Naive thymus-derived CD4-positive, alpha-beta T cell (primary cell): ENCODE data around the gene GNRH2. TPM values are rescaled to one million over a fixed set of nuclear protein-coding genes. Genes with fewer than 3 reads are reported as not detected.

Experiments used
- polyA plus RNA-seq, 2 donors: library from polyadenylated mRNA; unstranded; fragments of 300-500 nt; fragmentation: Illumina TruSeq; gene quantifications; one replicate each; pipeline ENCODE4 v1.2.3, GENCODE V29; 2021
- total RNA-seq, 6 experiments: library from RNA in 5 of 6; stranded (reverse) in 5 of 6; gene quantifications; 1 replicate in 5 of 6; 2 replicates in 1 of 6; pipeline ENCODE4 v1.2.3 and lab custom pipeline; 2021 to 2026

GNRH2 gene
- total and polyA plus RNA-seq, 7 experiments from 2014 or later: 0.88 to 2.9 (median 1.4) TPM; not detected in 2

Other genes with a start within 250 kb of the GNRH2 start
- gene CPXM1, start 243.0 kb upstream of the GNRH2 start, total RNA-seq: 1 to 10 TPM in 2 of 5 experiments, under 1 TPM in 3; 0.19 to 1.8 (median 0.32) TPM
- gene CPXM1, start 243.0 kb upstream of the GNRH2 start, polyA plus RNA-seq: under 1 TPM in 1 of 2 donors, not detected in 1; 0.12 TPM
- not detected for gene C20orf141, start 228.6 kb upstream of the GNRH2 start, total RNA-seq
- not detected for gene C20orf141, start 228.6 kb upstream of the GNRH2 start, polyA plus RNA-seq
- not detected for gene TMEM239, start 227.3 kb upstream of the GNRH2 start, total RNA-seq
- not detected for gene TMEM239, start 227.3 kb upstream of the GNRH2 start, polyA plus RNA-seq
- gene PCED1A, start 203.0 kb upstream of the GNRH2 start, total RNA-seq: 100 to 1,000 TPM in 1 of 5 experiments, 10 to 100 TPM in 4; 27.8 to 105 (median 72.5) TPM
- gene PCED1A, start 203.0 kb upstream of the GNRH2 start, polyA plus RNA-seq: 10 to 100 TPM; 23.6 to 27.3 TPM
- gene VPS16, start 202.9 kb upstream of the GNRH2 start, total RNA-seq: 10 to 100 TPM; 45.5 to 62.4 (median 56.1) TPM
- 10 to 100 TPM; 25.0 to 43.3 TPM for gene VPS16, start 202.9 kb upstream of the GNRH2 start, polyA plus RNA-seq
- gene PTPRA, start 170.1 kb upstream of the GNRH2 start, total RNA-seq: 10 to 100 TPM; 68.0 to 86.6 (median 81.2) TPM
- 10 to 100 TPM; 27.5 to 41.7 TPM for gene PTPRA, start 170.1 kb upstream of the GNRH2 start, polyA plus RNA-seq
- 10 to 100 TPM; 22.2 to 41.6 (median 29.5) TPM for gene MRPS26, start 2.4 kb downstream of the GNRH2 start, total RNA-seq
- gene MRPS26, start 2.4 kb downstream of the GNRH2 start, polyA plus RNA-seq: 10 to 100 TPM; 71.6 to 94.2 TPM
- gene OXT, start 28.0 kb downstream of the GNRH2 start, total RNA-seq: 1 to 10 TPM in 2 of 5 experiments, not detected in 3; 1.8 to 2.3 TPM
- gene OXT, start 28.0 kb downstream of the GNRH2 start, polyA plus RNA-seq: 1 to 10 TPM; 1.2 to 1.4 TPM
- under 1 TPM in 1 of 5 experiments, not detected in 4; 0.89 TPM for gene AVP, start 41.1 kb downstream of the GNRH2 start, total RNA-seq
- gene AVP, start 41.1 kb downstream of the GNRH2 start, polyA plus RNA-seq: not detected
- gene FASTKD5, start 116.2 kb downstream of the GNRH2 start, total RNA-seq: 10 to 100 TPM; 24.5 to 41.9 (median 30.6) TPM
- 10 to 100 TPM; 21.2 to 26.3 TPM for gene FASTKD5, start 116.2 kb downstream of the GNRH2 start, polyA plus RNA-seq
- 10 to 100 TPM in 2 of 5 experiments, 1 to 10 TPM in 3; 8.3 to 13.8 (median 9.5) TPM for gene UBOX5, start 116.2 kb downstream of the GNRH2 start, total RNA-seq
- gene UBOX5, start 116.2 kb downstream of the GNRH2 start, polyA plus RNA-seq: 1 to 10 TPM; 5.8 to 8.7 TPM
- gene LZTS3, start 129.9 kb downstream of the GNRH2 start, total RNA-seq: 10 to 100 TPM in 4 of 5 experiments, under 1 TPM in 1; 0.73 to 34.6 (median 22.0) TPM
- 1 to 10 TPM; 4.4 to 4.8 TPM for gene LZTS3, start 129.9 kb downstream of the GNRH2 start, polyA plus RNA-seq
- 10 to 100 TPM; 39.4 to 60.3 (median 46.6) TPM for gene DDRGK1, start 161.1 kb downstream of the GNRH2 start, total RNA-seq
- 10 to 100 TPM; 40.6 to 58.0 TPM for gene DDRGK1, start 161.1 kb downstream of the GNRH2 start, polyA plus RNA-seq
- gene ITPA, start 165.9 kb downstream of the GNRH2 start, total RNA-seq: 10 to 100 TPM; 37.7 to 71.2 (median 43.5) TPM
- 10 to 100 TPM; 50.1 to 62.3 TPM for gene ITPA, start 165.9 kb downstream of the GNRH2 start, polyA plus RNA-seq
- 1 to 10 TPM in 2 of 5 experiments, under 1 TPM in 2, not detected in 1; 0.19 to 1.5 (median 0.93) TPM for gene SLC4A11, start 195.6 kb downstream of the GNRH2 start, total RNA-seq
- gene SLC4A11, start 195.6 kb downstream of the GNRH2 start, polyA plus RNA-seq: not detected